ENCODE results near the gene IGF2BP2. TPM values are rescaled to one million over a fixed set of nuclear protein-coding genes. Genes with fewer than 3 reads are reported as not detected.

IGF2BP2 gene
- total and polyA plus RNA-seq, 2 of the 13 experiments (the other 11 are each of a cell fraction or from before 2014, with no cell fraction given), result 6.5 to 46.0 TPM

DNA sequence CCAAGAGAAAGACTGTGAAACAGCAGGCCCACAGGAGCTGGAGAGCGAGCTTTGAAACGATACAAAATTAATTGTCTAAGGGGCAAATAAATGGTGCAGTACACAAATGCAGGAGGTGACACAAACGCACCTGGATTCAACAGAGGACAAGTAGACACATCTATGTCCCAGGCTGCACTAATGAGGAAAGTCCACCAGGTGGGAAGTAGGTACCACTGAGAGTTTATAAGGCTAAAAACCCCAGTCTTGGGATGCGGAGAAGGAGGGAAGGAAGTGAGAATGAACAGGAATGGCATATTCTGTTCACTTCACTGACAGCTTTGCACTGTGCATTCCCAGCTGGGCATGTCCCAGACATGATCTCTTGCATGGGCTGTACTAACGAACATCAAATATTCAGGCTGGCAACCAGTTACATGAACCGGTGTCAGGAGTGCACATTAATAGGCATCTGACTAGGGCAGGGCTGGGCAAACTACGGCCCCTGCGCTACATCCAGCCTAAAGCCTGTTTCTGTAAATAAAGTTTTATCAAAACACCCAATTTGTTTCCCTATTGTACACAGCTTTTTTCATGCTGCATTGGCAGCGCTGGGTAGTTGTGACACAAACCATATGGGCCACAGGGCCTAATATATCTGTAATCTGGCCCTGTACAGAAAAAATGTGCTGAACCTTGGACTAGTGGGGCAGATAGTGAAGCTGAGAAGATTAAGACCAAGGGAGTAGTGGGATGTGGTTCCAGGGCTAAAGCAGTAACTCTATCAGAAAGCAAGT is 107.0 kb downstream of the IGF2BP2 start:
- BruUV-seq (replicated peaks), result no TSS peak
- H3K79me2 ChIP-seq (ENCODE audit: insufficient read depth, low read length), result peaks cover 91% of the 10 kb centered on the region
- no peaks in the 10 kb centered on the region for H3K27me3 ChIP-seq (ENCODE audit: control insufficient read depth in 1 of 2, insufficient read depth in 2 of 2, low read length in 2 of 2)
- no peak overlapping the region for H3K9ac ChIP-seq (ENCODE audit: insufficient read depth, low read depth, low read length)
- peak; percentile 41 for DNase-seq (ENCODE audit: low spot score)
- POLR2A ChIA-PET, result no interaction called here
- peaks cover 0 to 7% of the 10 kb centered on the region in 2 experiments; a peak in 3 of 5 replicates for H3K36me3 ChIP-seq (replicated peaks in 1 of 2; ENCODE audit: control insufficient read depth in 1 of 2, insufficient read depth in 2 of 2, low read length in 2 of 2)
- H3K4me2 ChIP-seq (ENCODE audit: low read depth, low read length), result no peak overlapping the region
- H3K4me3 ChIP-seq (replicated peaks in 1 of 3; ENCODE audit: insufficient read depth in 1 of 3, low read depth in 2 of 3, low read length in 3 of 3), result no peak overlapping the region
- TF ChIP-seq, protein P1, sequence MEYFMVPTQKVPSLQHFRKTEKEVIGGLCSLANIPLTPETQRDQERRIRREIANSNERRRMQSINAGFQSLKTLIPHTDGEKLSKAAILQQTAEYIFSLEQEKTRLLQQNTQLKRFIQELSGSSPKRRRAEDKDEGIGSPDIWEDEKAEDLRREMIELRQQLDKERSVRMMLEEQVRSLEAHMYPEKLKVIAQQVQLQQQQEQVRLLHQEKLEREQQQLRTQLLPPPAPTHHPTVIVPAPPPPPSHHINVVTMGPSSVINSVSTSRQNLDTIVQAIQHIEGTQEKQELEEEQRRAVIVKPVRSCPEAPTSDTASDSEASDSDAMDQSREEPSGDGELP (IDR thresholded peaks at IDR 0.05; ENCODE audit: borderline replicate concordance, low read depth), result peak; percentile 20; the same call in 1 of the 2 replicates
- TF ChIP-seq, protein P2, sequence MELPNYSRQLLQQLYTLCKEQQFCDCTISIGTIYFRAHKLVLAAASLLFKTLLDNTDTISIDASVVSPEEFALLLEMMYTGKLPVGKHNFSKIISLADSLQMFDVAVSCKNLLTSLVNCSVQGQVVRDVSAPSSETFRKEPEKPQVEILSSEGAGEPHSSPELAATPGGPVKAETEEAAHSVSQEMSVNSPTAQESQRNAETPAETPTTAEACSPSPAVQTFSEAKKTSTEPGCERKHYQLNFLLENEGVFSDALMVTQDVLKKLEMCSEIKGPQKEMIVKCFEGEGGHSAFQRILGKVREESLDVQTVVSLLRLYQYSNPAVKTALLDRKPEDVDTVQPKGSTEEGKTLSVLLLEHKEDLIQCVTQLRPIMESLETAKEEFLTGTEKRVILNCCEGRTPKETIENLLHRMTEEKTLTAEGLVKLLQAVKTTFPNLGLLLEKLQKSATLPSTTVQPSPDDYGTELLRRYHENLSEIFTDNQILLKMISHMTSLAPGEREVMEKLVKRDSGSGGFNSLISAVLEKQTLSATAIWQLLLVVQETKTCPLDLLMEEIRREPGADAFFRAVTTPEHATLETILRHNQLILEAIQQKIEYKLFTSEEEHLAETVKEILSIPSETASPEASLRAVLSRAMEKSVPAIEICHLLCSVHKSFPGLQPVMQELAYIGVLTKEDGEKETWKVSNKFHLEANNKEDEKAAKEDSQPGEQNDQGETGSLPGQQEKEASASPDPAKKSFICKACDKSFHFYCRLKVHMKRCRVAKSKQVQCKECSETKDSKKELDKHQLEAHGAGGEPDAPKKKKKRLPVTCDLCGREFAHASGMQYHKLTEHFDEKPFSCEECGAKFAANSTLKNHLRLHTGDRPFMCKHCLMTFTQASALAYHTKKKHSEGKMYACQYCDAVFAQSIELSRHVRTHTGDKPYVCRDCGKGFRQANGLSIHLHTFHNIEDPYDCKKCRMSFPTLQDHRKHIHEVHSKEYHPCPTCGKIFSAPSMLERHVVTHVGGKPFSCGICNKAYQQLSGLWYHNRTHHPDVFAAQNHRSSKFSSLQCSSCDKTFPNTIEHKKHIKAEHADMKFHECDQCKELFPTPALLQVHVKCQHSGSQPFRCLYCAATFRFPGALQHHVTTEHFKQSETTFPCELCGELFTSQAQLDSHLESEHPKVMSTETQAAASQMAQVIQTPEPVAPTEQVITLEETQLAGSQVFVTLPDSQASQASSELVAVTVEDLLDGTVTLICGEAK (IDR thresholded peaks at IDR 0.05), result peak; percentile 63
- TF ChIP-seq, protein P2 (CRISPR knock-in tag; IDR thresholded peaks at IDR 0.05), result peak; percentile 99
- 0 out of 2 replicates have a peak, but pooled peaks have one; percentile 10 for TF ChIP-seq ZBTB38 (CRISPR knock-in tag; IDR thresholded peaks at IDR 0.05)
- no peak for TF ChIP-seq ZNF432 (CRISPR knock-in tag; IDR thresholded peaks at IDR 0.05; ENCODE audit: borderline replicate concordance)
- TF ChIP-seq ZNF143 (CRISPR knock-in tag; IDR thresholded peaks at IDR 0.05), result no peak
- peak; percentile 50; the same call in 1 of the 2 replicates for TF ChIP-seq HNF4A (CRISPR knock-in tag; IDR thresholded peaks at IDR 0.05)
- TF ChIP-seq ZNF672 (CRISPR knock-in tag; IDR thresholded peaks at IDR 0.05), result no peak
- TF ChIP-seq KLF16 (CRISPR knock-in tag; IDR thresholded peaks at IDR 0.05), result no peak
- peak; percentile 47 for ATAC-seq
- 88% methylated on average over 9 of the region's 9 CpGs for WGBS (ENCODE audit: low lambda C conversion rate)
- CTCF ChIA-PET (ENCODE audit: low intra/inter-chr PET ratio, low total read pairs), result no interaction called here
- FAIRE-seq, result peak; percentile 39
- H3K9me3 ChIP-seq (ENCODE audit: low read length), result no peaks in the 10 kb centered on the region
- intact Hi-C loops (cut with micrococcal nuclease; ENCODE audit: unreplicated experiment), result no loop called here
- H2AFZ ChIP-seq (ENCODE audit: low read length), result no peak overlapping the region
- in situ Hi-C loops (cut with HindIII; ENCODE audit: extremely low pct_ligation_motif_present, low pct_unique_long_range_greater_than_20kb), result no loop called here
- peaks cover 70% of the 10 kb centered on the region for H4K20me1 ChIP-seq (ENCODE audit: insufficient read depth, low read length)
- H3K4me1 ChIP-seq (ENCODE audit: insufficient read depth, low read length), result peaks cover 72% of the 10 kb centered on the region
- peak overlapping the region; percentile 47 for H3K27ac ChIP-seq (ENCODE audit: extremely low read length, insufficient read depth, low read length)
